ENCODE data around the gene PPP1R18. TPM values are rescaled to one million over a fixed set of nuclear protein-coding genes. Genes with fewer than 3 reads are reported as not detected.

PPP1R18 gene
- total and polyA plus RNA-seq, 9 of the 15 experiments (the other 6 are each of a cell fraction or from before 2014, with no cell fraction given) = 12.0 to 99.2 (median 42.6) TPM

GRCh38 chr6:30678964-30679726 is 7.3 kb downstream of the PPP1R18 start (continued):
- TF ChIP-seq CHD7 (IDR thresholded peaks at IDR 0.05; ENCODE audit: low read depth, low read length) = no peak
- peak; percentile 37; the same call in 1 of the 2 replicates for TF ChIP-seq KLF13 (tag; IDR thresholded peaks at IDR 0.05; ENCODE audit: borderline replicate concordance, low read depth)
- no peak for TF ChIP-seq BACH1 (tag; IDR thresholded peaks at IDR 0.05)
- TF ChIP-seq RBM39 (optimal IDR thresholded peaks at IDR 0.05; ENCODE audit: low read depth, low read length) = peak; percentile 90
- no peak for TF ChIP-seq TCF15 (CRISPR knock-in tag; IDR thresholded peaks at IDR 0.05)
- TF ChIP-seq ZNF445 (CRISPR knock-in tag; IDR thresholded peaks at IDR 0.05; ENCODE audit: low read depth) = no peak
- TF ChIP-seq GMEB1 (CRISPR knock-in tag; IDR thresholded peaks at IDR 0.05) = no peak
- TF ChIP-seq NRF1 (conservative IDR thresholded peaks at IDR 0.05 in 1 of 2, IDR thresholded peaks at IDR 0.05 in 1 of 2) = peak; percentile 76 to 80
- no peak for TF ChIP-seq ZNF212 (CRISPR knock-in tag; IDR thresholded peaks at IDR 0.05)
- no peak for TF ChIP-seq E2F6 (IDR thresholded peaks at IDR 0.05; ENCODE audit: borderline replicate concordance in 1 of 2, extremely low read depth in 1 of 2, insufficient read depth in 1 of 2, insufficient read length in 1 of 2, low read depth in 1 of 2, low read length in 1 of 2, poor library complexity in 1 of 2, severe bottlenecking in 1 of 2)
